Keratinocyte (primary cell): ENCODE results near the gene ATIC. TPM values are rescaled to one million over a fixed set of nuclear protein-coding genes. Genes with fewer than 3 reads are reported as not detected.

ENCODE experiments used
- DNase-seq: peaks from one replicate; pipeline ENCODE4 v3.0.0-alpha.2; 2011; ENCODE audit warnings: low read depth, missing footprints, low spot score
- FAIRE-seq: peaks from 2 replicates; lab custom pipeline; 2011; peaks lifted over from hg19 to GRCh38; lab: Jason Lieb, UNC
- H2AFZ ChIP-seq: 2 replicates; pipeline ENCODE4 v1.6.0; 2012; ENCODE audit warnings: low read length, control low read depth, inconsistent platforms; ENCODE audit not compliant: control insufficient read depth
- H3K27ac ChIP-seq: 2 replicates; pipeline ENCODE4 v1.5.1; 2011; ENCODE audit warnings: low read length; ENCODE audit not compliant: control insufficient read depth, insufficient read depth
- H3K27me3 ChIP-seq: 3 replicates; pipeline ENCODE4 v1.6.0; 2011; ENCODE audit warnings: low read length; ENCODE audit not compliant: control insufficient read depth, insufficient read depth; ENCODE audit errors: extremely low read depth
- H3K36me3 ChIP-seq, 2 experiments: 2 replicates in 1 of 2; 3 replicates in 1 of 2; pipeline ENCODE4 v1.5.1; 2011; ENCODE audit warnings: low read length in 2 of 2, mild to moderate bottlenecking in 1 of 2; ENCODE audit not compliant: control insufficient read depth in 2 of 2, insufficient read depth in 2 of 2; ENCODE audit errors: extremely low read depth in 1 of 2
- H3K4me1 ChIP-seq: 3 replicates; pipeline ENCODE4 v1.5.1; 2011; ENCODE audit warnings: low read length; ENCODE audit not compliant: control insufficient read depth, insufficient read depth; ENCODE audit errors: extremely low read depth
- H3K4me2 ChIP-seq: 3 replicates; pipeline ENCODE4 v1.6.0; 2011; ENCODE audit warnings: low read depth, low read length; ENCODE audit not compliant: control insufficient read depth, insufficient read depth; ENCODE audit errors: extremely low read depth
- H3K4me3 ChIP-seq, 3 experiments: fragments of 200-600 bp in 1 of 3; sonication (generic) in 1 of 3; 2 replicates in 2 of 3; 3 replicates in 1 of 3; pipeline ENCODE4 v1.5.1; 2011 to 2016; ENCODE audit warnings: low read length in 3 of 3, mild to moderate bottlenecking in 3 of 3, control low read depth in 2 of 3, inconsistent platforms in 1 of 3, low read depth in 1 of 3, mixed read lengths in 1 of 3, mixed run types in 1 of 3, moderate library complexity in 1 of 3; ENCODE audit not compliant: control insufficient read depth in 2 of 3, insufficient read depth in 2 of 3; ENCODE audit errors: extremely low read depth in 1 of 3
- H3K79me2 ChIP-seq: 2 replicates; pipeline ENCODE4 v1.6.0; 2012; ENCODE audit warnings: low read length; ENCODE audit not compliant: control insufficient read depth, insufficient read depth
- H3K9ac ChIP-seq: 3 replicates; pipeline ENCODE4 v1.6.0; 2011; ENCODE audit warnings: low read length; ENCODE audit not compliant: control insufficient read depth, insufficient read depth; ENCODE audit errors: extremely low read depth
- H3K9me1 ChIP-seq: 3 replicates; pipeline ENCODE4 v1.6.0; 2011; ENCODE audit warnings: low read length; ENCODE audit not compliant: control insufficient read depth, insufficient read depth; ENCODE audit errors: extremely low read depth
- H3K9me3 ChIP-seq: 2 replicates; pipeline ENCODE4 v1.5.1; 2012; ENCODE audit warnings: low read depth, low read length; ENCODE audit not compliant: control insufficient read depth
- H4K20me1 ChIP-seq: 3 replicates; pipeline ENCODE4 v1.6.0; 2011; ENCODE audit warnings: low read length; ENCODE audit not compliant: control insufficient read depth, insufficient read depth; ENCODE audit errors: extremely low read depth
- EZH2 ChIP-seq: IDR thresholded peaks from one replicate; pipeline ENCODE4 v1.6.1; 2012; ENCODE audit warnings: inconsistent platforms, mild to moderate bottlenecking, low read length, moderate library complexity
- dilution Hi-C: fragments of 300-500 bp; cut with MboI; formaldehyde crosslinking; loops from one replicate; pipeline ENCODE4 v1.7.0; 2020; ENCODE audit warnings: low sequenced_read_pairs; ENCODE audit not compliant: extremely low pct_ligation_motif_present
- polyA plus RNA-seq, 5 experiments: library from polyadenylated mRNA; depleted of rRNA in 3 of 5; stranded (reverse) in 3 of 5; stranded (forward) in 1 of 5; unstranded in 1 of 5; fragments of >200 nt; gene quantifications; 1 replicate in 1 of 5; 2 replicates in 3 of 5; 3 replicates in 1 of 5; pipeline versions ENCODE4 v1.2.1 to v1.2.3, GENCODE V29; 2011 to 2012; ENCODE audit warnings: missing spikeins in 2 of 5, low read depth in 1 of 5, low replicate concordance in 1 of 5
- TF ChIP-seq, protein P1 (sequence below), 3 experiments: IDR thresholded peaks in 1 of 3; conservative IDR thresholded peaks in 1 of 3; optimal IDR thresholded peaks in 1 of 3; 2 replicates in 2 of 3; 3 replicates in 1 of 3; pipeline versions ENCODE3 to v1.5.1; 2011; ENCODE audit warnings: low read length in 3 of 3, mild to moderate bottlenecking in 3 of 3, moderate library complexity in 2 of 3, control low read depth in 1 of 3, inconsistent platforms in 1 of 3; ENCODE audit not compliant: insufficient read depth in 2 of 3; ENCODE audit errors: extremely low read depth in 1 of 3

Gene ATIC
- polyA plus RNA-seq, 1 donor (not counting 4 experiments of a cell fraction or from before 2014, with no cell fraction given): 110 TPM

DNA sequence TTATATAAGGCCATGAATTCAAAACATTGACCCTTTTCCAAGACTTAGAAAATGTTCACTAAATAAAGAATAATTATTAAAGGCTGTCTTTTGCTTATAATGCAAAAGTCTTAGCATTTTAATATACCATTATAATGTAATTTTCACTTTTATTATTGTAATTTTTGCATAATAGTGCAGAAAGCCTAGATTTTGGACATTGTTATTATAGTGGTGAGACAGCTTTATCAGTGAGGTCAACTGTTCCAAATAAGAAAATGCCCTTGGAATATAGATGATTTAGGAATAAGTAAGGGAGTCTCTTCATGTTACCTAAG is 56.6 kb downstream of the ATIC start:
- TF ChIP-seq EZH2: no peak
- TF ChIP-seq, protein P1, sequence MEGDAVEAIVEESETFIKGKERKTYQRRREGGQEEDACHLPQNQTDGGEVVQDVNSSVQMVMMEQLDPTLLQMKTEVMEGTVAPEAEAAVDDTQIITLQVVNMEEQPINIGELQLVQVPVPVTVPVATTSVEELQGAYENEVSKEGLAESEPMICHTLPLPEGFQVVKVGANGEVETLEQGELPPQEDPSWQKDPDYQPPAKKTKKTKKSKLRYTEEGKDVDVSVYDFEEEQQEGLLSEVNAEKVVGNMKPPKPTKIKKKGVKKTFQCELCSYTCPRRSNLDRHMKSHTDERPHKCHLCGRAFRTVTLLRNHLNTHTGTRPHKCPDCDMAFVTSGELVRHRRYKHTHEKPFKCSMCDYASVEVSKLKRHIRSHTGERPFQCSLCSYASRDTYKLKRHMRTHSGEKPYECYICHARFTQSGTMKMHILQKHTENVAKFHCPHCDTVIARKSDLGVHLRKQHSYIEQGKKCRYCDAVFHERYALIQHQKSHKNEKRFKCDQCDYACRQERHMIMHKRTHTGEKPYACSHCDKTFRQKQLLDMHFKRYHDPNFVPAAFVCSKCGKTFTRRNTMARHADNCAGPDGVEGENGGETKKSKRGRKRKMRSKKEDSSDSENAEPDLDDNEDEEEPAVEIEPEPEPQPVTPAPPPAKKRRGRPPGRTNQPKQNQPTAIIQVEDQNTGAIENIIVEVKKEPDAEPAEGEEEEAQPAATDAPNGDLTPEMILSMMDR (optimal IDR thresholded peaks at IDR 0.05 in 1 of 3, IDR thresholded peaks at IDR 0.05 in 1 of 3, conservative IDR thresholded peaks at IDR 0.05 in 1 of 3; ENCODE audit: extremely low read depth in 1 of 3, insufficient read depth in 2 of 3, low read length in 3 of 3): no peak
- FAIRE-seq (no peak), DNase-seq (no peak)
- H4K20me1 ChIP-seq: no peaks in the 10 kb centered on the region
- no peaks in the 10 kb centered on the region for H3K9me1 ChIP-seq
- H3K79me2 ChIP-seq: no peaks in the 10 kb centered on the region
- no peak overlapping the region for H2AFZ ChIP-seq
- no peak overlapping the region for H3K4me2 ChIP-seq
- H3K4me3 ChIP-seq: no peak overlapping the region
- peaks cover 10 to 36% of the 10 kb centered on the region in 2 experiments for H3K36me3 ChIP-seq
- no peak overlapping the region for H3K9ac ChIP-seq
- no peaks in the 10 kb centered on the region for H3K9me3 ChIP-seq
- H3K27me3 ChIP-seq: no peaks in the 10 kb centered on the region
- H3K27ac ChIP-seq: no peak overlapping the region
- dilution Hi-C loops: no loop called here
- no peaks in the 10 kb centered on the region for H3K4me1 ChIP-seq

DNA sequence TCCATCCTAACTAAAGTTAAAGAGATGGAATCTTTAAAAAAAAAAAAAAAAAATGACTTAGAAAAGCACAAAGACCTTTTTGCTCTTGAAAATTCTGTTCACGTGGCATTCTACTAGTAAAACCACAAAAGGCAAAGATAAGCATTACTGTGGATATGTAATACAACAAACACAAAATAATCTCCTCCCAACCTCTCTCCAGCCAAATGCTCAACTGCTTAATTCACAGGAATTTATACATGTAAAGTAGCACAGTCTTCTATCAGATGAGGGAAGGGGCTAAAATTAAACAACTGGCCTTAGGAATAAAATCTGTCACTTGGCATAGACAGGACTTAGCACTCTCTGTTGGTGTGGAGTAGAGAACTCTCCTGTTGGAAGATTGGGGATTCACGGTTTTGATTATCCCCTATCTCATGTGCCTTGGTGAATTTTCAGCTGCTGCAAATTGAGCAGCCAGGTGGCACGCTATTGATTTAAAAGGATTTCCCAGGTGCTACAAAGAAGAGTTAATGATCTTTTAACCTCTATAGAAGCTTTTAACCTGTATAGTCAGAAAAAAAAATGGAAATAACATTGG is 57.4 kb downstream of the ATIC start:
- no peak overlapping the region for H3K4me2 ChIP-seq
- dilution Hi-C loops: no loop called here
- H4K20me1 ChIP-seq: no peaks in the 10 kb centered on the region
- no peak for FAIRE-seq
- no peaks in the 10 kb centered on the region for H3K9me1 ChIP-seq
- H2AFZ ChIP-seq: no peak overlapping the region
- H3K9ac ChIP-seq: no peak overlapping the region
- TF ChIP-seq EZH2: no peak
- TF ChIP-seq, protein P1 (optimal IDR thresholded peaks at IDR 0.05 in 1 of 3, IDR thresholded peaks at IDR 0.05 in 1 of 3, conservative IDR thresholded peaks at IDR 0.05 in 1 of 3; ENCODE audit: extremely low read depth in 1 of 3, insufficient read depth in 2 of 3, low read length in 3 of 3): no peak
- no peak overlapping the region for H3K4me3 ChIP-seq
- H3K79me2 ChIP-seq: no peaks in the 10 kb centered on the region
- H3K4me1 ChIP-seq: no peaks in the 10 kb centered on the region
- H3K27ac ChIP-seq: no peak overlapping the region
- H3K36me3 ChIP-seq: peaks cover 10 to 40% of the 10 kb centered on the region in 2 experiments
- no peaks in the 10 kb centered on the region for H3K9me3 ChIP-seq
- no peak for DNase-seq
- no peaks in the 10 kb centered on the region for H3K27me3 ChIP-seq
